Measurements from ENCODE around the gene ZC3H18. TPM values are rescaled to one million over a fixed set of nuclear protein-coding genes. Genes with fewer than 3 reads are reported as not detected.

ZC3H18 gene
- total and polyA plus RNA-seq, 10 of the 15 experiments (the other 5 are each of a cell fraction or from before 2014, with no cell fraction given): 1.0 to 58.3 (median 22.4) TPM

DNA sequence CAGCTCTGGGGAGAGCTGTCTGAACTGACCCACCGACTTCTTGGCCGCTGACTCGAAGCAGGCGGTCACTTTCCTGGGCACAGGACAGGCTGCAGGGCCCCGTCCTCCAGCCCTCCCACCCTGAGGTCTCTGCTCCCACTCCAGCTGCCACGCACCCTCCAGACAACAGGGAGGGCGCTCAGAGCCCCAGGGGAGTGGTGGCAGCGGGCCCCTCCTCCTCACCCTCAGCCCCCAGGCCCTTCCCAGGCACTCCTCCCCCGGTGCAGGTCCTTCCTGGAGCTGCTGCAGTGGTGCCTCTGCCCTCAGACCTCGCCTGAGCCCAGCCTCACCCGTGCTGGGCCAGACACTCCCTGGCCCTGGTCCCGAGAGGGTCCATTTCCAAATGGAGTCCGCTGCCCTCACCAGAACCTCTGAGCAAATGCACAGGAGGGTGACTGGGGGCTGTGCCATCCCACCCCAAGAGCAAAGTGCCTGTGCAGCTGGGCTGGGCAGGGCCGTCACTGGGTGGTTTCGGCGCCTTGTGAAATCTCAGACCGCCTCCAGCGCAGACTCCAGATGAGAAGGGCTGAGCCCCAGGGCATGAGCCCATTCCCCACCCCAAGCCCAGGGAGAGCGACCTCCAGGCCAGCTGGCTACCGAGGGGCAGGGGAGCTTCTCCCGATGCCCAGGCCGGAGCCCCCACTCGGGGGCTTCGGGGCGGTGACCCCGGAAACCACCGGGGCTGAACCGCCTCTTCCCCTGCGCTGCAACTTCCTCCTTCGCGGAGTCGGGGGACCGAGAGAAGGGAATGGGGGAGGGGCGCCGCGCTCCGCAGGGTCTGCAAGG, 79.9 kb downstream of the ZC3H18 start:
- POLR2A ChIA-PET: interaction anchor here (0.5 to 2.6 kb wide), 10 partner anchors 11 to 160 kb away, joined by 3 to 15 read pairs (median 5); partner anchors contain the start of gene MVD
- Histone ChIP-seq H3K4me2 (ENCODE audit: control insufficient read depth, insufficient read depth) (peak overlapping the region; percentile 75), H3K79me2 (ENCODE audit: control insufficient read depth, insufficient read depth, low read length) (peaks cover 36% of the 10 kb centered on the region), H3K4me3 (peak overlapping the region; percentile 98), H3K27ac (ENCODE audit: control insufficient read depth, insufficient read depth) (peak overlapping the region; percentile 96), H3K9me3 (replicated peaks; ENCODE audit: control insufficient read depth, insufficient read depth, low read length) (no peaks in the 10 kb centered on the region), H4K20me1 (ENCODE audit: control insufficient read depth, insufficient read depth) (peaks cover 5% of the 10 kb centered on the region; the same call in 1 of the 2 replicates), H3K36me3 (ENCODE audit: control insufficient read depth in 2 of 2, insufficient read depth in 2 of 2, low read length in 1 of 2) (peaks cover 0 to 8% of the 10 kb centered on the region in 2 experiments), H3K9ac (ENCODE audit: control insufficient read depth, insufficient read depth, low read length) (peak overlapping the region; percentile 87), H3K4me1 (ENCODE audit: control insufficient read depth, insufficient read depth, low read length) (peaks cover 22% of the 10 kb centered on the region), H3K27me3 (replicated peaks in 1 of 2; ENCODE audit: control insufficient read depth in 2 of 2, insufficient read depth in 2 of 2, low read length in 1 of 2) (no peaks in the 10 kb centered on the region), H2AFZ (ENCODE audit: control insufficient read depth, low read depth, low read length) (no peak overlapping the region)
- SMC1A ChIA-PET (ENCODE audit: uncharacterized antibody, unreplicated experiment): interaction anchor here (1.1 to 1.3 kb wide), 2 partner anchors 17 to 55 kb away, joined by 3 to 4 read pairs; no protein-coding TSS in a partner anchor
- BruUV-seq (replicated peaks): TSS peak; percentile 63
- peak; percentile 69 for FAIRE-seq
- CTCF ChIA-PET: interaction anchor here (0.5 to 1.9 kb wide), 5 partner anchors 17 to 52 kb away, joined by 3 to 5 read pairs (median 3); no protein-coding TSS in a partner anchor
- 2% methylated on average over 27 of the region's 37 CpGs for WGBS (ENCODE audit: insufficient coverage, insufficient replicate concordance, low lambda C conversion rate, missing lambda C conversion rate)
- RAD21 ChIA-PET (ENCODE audit: unreplicated experiment): interaction anchor here (0.5 to 1.7 kb wide), 3 partner anchors 12 to 256 kb away, joined by 3 to 6 read pairs (median 6); partner anchors contain the start of gene IL17C
- ATAC-seq: peak; percentile 38
- in situ Hi-C loops (cut with MboI): no loop called here
- no peak for DNase-seq (ENCODE audit: low read depth, low spot score)
- intact Hi-C loops (cut with micrococcal nuclease; ENCODE audit: unreplicated experiment): loop anchor here (2.0 to 5.0 kb wide), 3 partner anchors 31 to 162 kb away; partner anchors contain the start of genes APRT, CTU2 and RNF166
- TF ChIP-seq MYC (IDR thresholded peaks at IDR 0.05; ENCODE audit: insufficient read depth, insufficient read length, insufficient replicate concordance, low read length, severe bottlenecking) (no peak), NR2F1 (conservative IDR thresholded peaks at IDR 0.05) (peak; percentile 98), STAT3 (IDR thresholded peaks at IDR 0.05; ENCODE audit: low read depth, low read length) (no peak), TCF7 (IDR thresholded peaks at IDR 0.05; ENCODE audit: borderline replicate concordance) (no peak), MEF2A (IDR thresholded peaks at IDR 0.05; ENCODE audit: insufficient read depth, low read depth, low read length) (no peak), MXI1 (IDR thresholded peaks at IDR 0.05; ENCODE audit: low read depth, low read length) (peak; percentile 53; the same call in 1 of the 2 replicates), DPF2 (IDR thresholded peaks at IDR 0.05) (peak; percentile 87), POLR2AphosphoS5 (IDR thresholded peaks at IDR 0.05; ENCODE audit: low read length) (peak; percentile 25; the same call in 1 of the 2 replicates), POLR2A (IDR thresholded peaks at IDR 0.05; ENCODE audit: low read depth, low read length) (peak; percentile 73), FOXM1 (IDR thresholded peaks at IDR 0.05; ENCODE audit: low read depth, low read length) (no peak), BMI1 (IDR thresholded peaks at IDR 0.05; ENCODE audit: borderline replicate concordance) (no peak), NFIC (IDR thresholded peaks at IDR 0.05; ENCODE audit: low read depth, low read length) (no peak), ZNF24 (IDR thresholded peaks at IDR 0.05) (no peak), NBN (IDR thresholded peaks at IDR 0.05) (0 out of 2 replicates have a peak, but pooled peaks have one; percentile 20)
- TF ChIP-seq, protein P1, sequence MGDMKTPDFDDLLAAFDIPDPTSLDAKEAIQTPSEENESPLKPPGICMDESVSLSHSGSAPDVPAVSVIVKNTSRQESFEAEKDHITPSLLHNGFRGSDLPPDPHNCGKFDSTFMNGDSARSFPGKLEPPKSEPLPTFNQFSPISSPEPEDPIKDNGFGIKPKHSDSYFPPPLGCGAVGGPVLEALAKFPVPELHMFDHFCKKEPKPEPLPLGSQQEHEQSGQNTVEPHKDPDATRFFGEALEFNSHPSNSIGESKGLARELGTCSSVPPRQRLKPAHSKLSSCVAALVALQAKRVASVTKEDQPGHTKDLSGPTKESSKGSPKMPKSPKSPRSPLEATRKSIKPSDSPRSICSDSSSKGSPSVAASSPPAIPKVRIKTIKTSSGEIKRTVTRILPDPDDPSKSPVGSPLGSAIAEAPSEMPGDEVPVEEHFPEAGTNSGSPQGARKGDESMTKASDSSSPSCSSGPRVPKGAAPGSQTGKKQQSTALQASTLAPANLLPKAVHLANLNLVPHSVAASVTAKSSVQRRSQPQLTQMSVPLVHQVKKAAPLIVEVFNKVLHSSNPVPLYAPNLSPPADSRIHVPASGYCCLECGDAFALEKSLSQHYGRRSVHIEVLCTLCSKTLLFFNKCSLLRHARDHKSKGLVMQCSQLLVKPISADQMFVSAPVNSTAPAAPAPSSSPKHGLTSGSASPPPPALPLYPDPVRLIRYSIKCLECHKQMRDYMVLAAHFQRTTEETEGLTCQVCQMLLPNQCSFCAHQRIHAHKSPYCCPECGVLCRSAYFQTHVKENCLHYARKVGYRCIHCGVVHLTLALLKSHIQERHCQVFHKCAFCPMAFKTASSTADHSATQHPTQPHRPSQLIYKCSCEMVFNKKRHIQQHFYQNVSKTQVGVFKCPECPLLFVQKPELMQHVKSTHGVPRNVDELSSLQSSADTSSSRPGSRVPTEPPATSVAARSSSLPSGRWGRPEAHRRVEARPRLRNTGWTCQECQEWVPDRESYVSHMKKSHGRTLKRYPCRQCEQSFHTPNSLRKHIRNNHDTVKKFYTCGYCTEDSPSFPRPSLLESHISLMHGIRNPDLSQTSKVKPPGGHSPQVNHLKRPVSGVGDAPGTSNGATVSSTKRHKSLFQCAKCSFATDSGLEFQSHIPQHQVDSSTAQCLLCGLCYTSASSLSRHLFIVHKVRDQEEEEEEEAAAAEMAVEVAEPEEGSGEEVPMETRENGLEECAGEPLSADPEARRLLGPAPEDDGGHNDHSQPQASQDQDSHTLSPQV (IDR thresholded peaks at IDR 0.05): no peak
- TF ChIP-seq, protein P2, sequence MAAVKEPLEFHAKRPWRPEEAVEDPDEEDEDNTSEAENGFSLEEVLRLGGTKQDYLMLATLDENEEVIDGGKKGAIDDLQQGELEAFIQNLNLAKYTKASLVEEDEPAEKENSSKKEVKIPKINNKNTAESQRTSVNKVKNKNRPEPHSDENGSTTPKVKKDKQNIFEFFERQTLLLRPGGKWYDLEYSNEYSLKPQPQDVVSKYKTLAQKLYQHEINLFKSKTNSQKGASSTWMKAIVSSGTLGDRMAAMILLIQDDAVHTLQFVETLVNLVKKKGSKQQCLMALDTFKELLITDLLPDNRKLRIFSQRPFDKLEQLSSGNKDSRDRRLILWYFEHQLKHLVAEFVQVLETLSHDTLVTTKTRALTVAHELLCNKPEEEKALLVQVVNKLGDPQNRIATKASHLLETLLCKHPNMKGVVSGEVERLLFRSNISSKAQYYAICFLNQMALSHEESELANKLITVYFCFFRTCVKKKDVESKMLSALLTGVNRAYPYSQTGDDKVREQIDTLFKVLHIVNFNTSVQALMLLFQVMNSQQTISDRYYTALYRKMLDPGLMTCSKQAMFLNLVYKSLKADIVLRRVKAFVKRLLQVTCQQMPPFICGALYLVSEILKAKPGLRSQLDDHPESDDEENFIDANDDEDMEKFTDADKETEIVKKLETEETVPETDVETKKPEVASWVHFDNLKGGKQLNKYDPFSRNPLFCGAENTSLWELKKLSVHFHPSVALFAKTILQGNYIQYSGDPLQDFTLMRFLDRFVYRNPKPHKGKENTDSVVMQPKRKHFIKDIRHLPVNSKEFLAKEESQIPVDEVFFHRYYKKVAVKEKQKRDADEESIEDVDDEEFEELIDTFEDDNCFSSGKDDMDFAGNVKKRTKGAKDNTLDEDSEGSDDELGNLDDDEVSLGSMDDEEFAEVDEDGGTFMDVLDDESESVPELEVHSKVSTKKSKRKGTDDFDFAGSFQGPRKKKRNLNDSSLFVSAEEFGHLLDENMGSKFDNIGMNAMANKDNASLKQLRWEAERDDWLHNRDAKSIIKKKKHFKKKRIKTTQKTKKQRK (IDR thresholded peaks at IDR 0.05; ENCODE audit: low read depth, low read length): no peak

Measured in GM12878 (cell line).